K562 treated with DMSO at 1 percent for 48 hours (cell line): ENCODE data around the gene IL17REL. TPM values are rescaled to one million over a fixed set of nuclear protein-coding genes. Genes with fewer than 3 reads are reported as not detected.

Experiments
- total RNA-seq: library from RNA; unstranded; fragments of 300-600 nt; gene quantifications from 2 replicates; pipeline ENCODE4 v1.2.3, GENCODE V29; 2022; ENCODE audit warnings: low replicate concordance; ENCODE audit errors: extremely low read depth

The IL17REL gene
- not detected in 2 replicates for total RNA-seq

DNA sequence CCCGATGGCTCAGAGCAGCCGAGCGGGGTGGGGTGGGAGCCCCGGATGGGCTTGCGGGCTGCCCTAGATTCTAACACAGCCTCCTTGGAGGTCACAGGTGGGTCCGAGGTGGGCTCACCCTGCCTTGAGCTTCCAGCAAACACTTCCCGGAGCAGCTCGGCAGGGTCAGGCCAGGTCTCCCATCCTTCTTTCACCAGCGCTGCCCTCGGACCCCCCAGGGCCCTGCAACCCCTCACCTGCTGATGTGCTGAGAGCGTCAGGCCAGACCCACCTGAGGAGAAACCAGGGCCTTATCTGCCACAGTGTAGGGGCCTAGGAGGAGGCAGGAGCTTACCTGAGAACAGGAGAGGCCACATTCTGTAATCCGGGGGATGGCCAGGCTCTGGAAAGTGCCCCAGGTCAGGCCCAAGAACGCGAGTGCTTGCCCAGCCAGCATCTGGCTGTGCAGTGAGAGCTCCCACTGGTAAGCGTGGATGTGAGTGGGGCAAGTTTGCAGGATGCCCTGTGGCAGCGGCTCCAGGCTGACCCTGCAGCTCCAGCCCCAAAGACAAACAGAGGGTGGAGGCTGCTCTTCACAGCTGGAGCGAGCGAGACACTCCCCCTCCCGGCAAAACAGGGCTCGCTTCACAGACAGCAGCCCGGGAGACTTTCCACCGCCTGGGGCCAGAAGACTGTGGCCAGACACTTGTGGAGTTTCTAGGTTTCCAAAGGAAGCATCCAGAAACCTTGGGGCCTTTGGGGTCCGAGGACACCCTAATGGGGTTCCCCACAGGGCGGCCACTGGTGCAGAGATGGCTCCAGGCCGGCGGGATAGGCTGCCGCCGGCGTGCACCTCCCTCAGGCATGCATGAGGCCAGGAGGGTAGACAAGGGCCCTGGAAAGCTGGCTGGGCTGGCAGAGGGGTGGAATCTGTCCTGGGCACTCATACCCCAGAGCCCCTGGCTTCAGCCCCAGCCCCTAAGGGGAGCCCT is at the start of gene IL17REL:
TSS of gene IL17REL (minus strand) at position 555 of the 971 bp plus-strand sequence. CDS start at position 436, 119 bp downstream.

DNA sequence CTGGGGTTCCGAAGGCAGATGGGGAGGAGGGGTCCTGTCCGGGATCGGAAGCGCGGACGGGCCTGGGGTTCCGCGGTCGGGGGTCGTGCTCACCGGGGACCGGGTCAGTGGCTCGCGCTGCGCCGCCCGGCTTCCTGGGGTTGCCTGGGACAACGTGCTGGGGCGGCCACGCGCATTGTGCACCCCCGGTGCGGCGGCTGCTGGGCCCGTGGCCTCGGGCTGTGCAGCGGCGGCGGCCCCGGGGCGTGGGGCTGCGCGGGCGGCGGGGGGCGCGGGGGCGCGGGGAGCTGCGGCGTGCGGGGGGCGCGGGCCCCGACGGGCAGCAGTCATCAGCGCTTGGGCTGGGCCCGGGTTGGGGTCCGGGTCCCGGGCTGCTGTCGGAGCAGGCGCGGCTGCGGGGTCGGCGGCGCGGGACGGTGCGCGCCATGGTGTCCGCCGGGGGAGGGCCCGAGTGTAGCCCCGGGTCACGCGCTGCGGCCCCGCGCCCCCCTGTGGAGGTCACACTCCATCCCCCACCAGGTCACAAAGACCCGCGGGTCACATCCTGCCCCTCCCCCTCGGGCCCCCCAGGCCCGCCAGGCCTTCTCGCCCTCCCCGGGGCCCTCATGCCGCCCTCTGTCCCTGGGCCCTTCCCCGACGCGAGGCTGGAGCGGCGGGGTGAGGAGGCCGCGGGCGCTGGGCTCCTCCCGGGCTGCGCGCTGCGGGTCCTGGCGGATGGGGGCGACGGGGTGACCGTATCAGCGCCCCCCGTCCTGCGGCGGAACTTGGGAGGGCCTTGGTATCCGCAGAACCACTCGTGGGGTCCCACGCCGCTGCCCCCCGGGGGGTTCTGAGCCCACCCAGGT is 45.7 kb upstream of the IL17REL start, which contains the start of gene TTLL8:
TSS of gene TTLL8 (minus strand) at position 238 of the 845 bp plus-strand sequence.

DNA sequence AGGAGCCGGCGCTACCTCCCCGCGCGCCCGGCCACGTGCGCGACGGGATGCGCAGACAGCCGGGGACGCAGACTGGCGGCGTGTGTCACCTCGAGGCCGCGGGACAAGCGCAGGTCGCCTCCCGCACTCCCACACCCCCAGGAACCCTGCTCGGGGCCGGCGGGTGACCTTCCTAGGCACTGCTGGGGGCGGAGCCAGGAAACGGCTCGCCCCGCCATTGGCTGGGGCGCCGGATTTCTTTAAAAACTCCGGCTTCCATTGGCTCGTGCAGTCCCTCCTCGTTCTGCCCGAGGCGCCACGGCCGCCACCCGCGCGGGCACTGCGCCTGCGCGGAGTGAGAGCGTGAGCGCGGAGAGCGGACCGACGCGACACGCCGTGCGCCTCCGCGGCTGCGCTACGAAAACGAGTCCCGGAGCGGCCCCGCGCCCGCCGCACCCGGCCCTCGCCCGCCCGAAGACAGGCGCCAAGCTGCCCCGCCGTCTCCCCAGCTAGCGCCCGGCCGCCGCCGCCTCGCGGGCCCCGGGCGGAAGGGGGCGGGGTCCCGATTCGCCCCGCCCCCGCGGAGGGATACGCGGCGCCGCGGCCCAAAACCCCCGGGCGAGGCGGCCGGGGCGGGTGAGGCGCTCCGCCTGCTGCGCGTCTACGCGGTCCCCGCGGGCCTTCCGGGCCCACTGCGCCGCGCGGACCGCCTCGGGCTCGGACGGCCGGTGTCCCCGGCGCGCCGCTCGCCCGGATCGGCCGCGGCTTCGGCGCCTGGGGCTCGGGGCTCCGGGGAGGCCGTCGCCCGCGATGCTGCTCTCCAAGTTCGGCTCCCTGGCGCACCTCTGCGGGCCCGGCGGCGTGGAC is 52.2 kb downstream of the IL17REL start, which contains the start of gene PIM3:
TSS of gene PIM3 (plus strand) at position 614 of the 846 bp plus-strand sequence. CDS start at position 790, 176 bp downstream.

Other genes with a start within 250 kb of the IL17REL start
- not detected in 2 replicates for gene BRD1, start 184.9 kb downstream of the IL17REL start, total RNA-seq
- gene ZBED4, start 158.9 kb downstream of the IL17REL start, total RNA-seq: not detected in 2 replicates
- not detected in 2 replicates for gene ALG12, start 94.3 kb downstream of the IL17REL start, total RNA-seq
- gene CRELD2, start 94.1 kb downstream of the IL17REL start, total RNA-seq: not detected in 2 replicates
- not detected in 2 replicates for gene PIM3, start 52.0 kb downstream of the IL17REL start, total RNA-seq
- not detected in 2 replicates for gene TTLL8, start 45.5 kb upstream of the IL17REL start, total RNA-seq
- not detected in 2 replicates for gene MLC1, start 72.7 kb upstream of the IL17REL start, total RNA-seq
- not detected in 2 replicates for gene MOV10L1, start 77.2 kb upstream of the IL17REL start, total RNA-seq
- gene PANX2, start 158.0 kb upstream of the IL17REL start, total RNA-seq: not detected in 2 replicates
- 180 TPM in 1 of 2 replicates, not detected in the other for gene TRABD, start 173.1 kb upstream of the IL17REL start, total RNA-seq
- gene SELENOO, start 188.2 kb upstream of the IL17REL start, total RNA-seq: not detected in 2 replicates
- gene TUBGCP6, start 232.3 kb upstream of the IL17REL start, total RNA-seq: not detected in 2 replicates
- gene HDAC10, start 238.5 kb upstream of the IL17REL start, total RNA-seq: not detected in 2 replicates
- not detected in 2 replicates for gene MAPK12, start 248.9 kb upstream of the IL17REL start, total RNA-seq